ENCODE measurements around the gene SUDS3.
"Not testable (repeated sequence)": the region's sequence is repeated elsewhere in the genome, so short reads cannot be mapped to it uniquely, and the experiment has no call there.

The SUDS3 gene

GRCh38 chr12:118391424-118391823, 15.1 kb downstream of the SUDS3 start:
- in situ Hi-C loops (cut with MboI; ENCODE audit: low sequenced_read_pairs): no loop called here

- in situ Hi-C loops (cut with MboI; ENCODE audit: low sequenced_read_pairs): no loop called here
These were observed 15.5 kb downstream of the SUDS3 start for GRCh38 chr12:118391836-118392235.

- in situ Hi-C loops (cut with MboI; ENCODE audit: low sequenced_read_pairs): no loop called here
These were observed 21.5 kb downstream of the SUDS3 start for GRCh38 chr12:118397708-118398440.

- in situ Hi-C loops (cut with MboI; ENCODE audit: low sequenced_read_pairs): no loop called here
These were observed 22.2 kb downstream of the SUDS3 start for GRCh38 chr12:118398524-118398923.

GRCh38 chr12:118398940-118399339, 22.6 kb downstream of the SUDS3 start:
- in situ Hi-C loops (cut with MboI; ENCODE audit: low sequenced_read_pairs): no loop called here

GRCh38 chr12:118402251-118402650, 25.9 kb downstream of the SUDS3 start:
- in situ Hi-C loops (cut with MboI; ENCODE audit: low sequenced_read_pairs): no loop called here

GRCh38 chr12:118404876-118405521, 28.6 kb downstream of the SUDS3 start:
- in situ Hi-C loops (cut with MboI; ENCODE audit: low sequenced_read_pairs): no loop called here

- in situ Hi-C loops (cut with MboI; ENCODE audit: low sequenced_read_pairs): not testable (repeated sequence)
These were observed 31.9 kb downstream of the SUDS3 start for GRCh38 chr12:118408241-118408640.

GRCh38 chr12:118409834-118410233, 33.5 kb downstream of the SUDS3 start:
- in situ Hi-C loops (cut with MboI; ENCODE audit: low sequenced_read_pairs): no loop called here

- in situ Hi-C loops (cut with MboI; ENCODE audit: low sequenced_read_pairs): no loop called here
These were observed 41.6 kb downstream of the SUDS3 start for GRCh38 chr12:118417942-118418341.

GRCh38 chr12:118418385-118419057, 42.2 kb downstream of the SUDS3 start:
- in situ Hi-C loops (cut with MboI; ENCODE audit: low sequenced_read_pairs): no loop called here

- in situ Hi-C loops (cut with MboI; ENCODE audit: low sequenced_read_pairs): no loop called here
These were observed 44.3 kb downstream of the SUDS3 start for GRCh38 chr12:118420673-118421072.

- in situ Hi-C loops (cut with MboI; ENCODE audit: low sequenced_read_pairs): no loop called here
These were observed 48.5 kb downstream of the SUDS3 start for GRCh38 chr12:118424884-118425283.

GRCh38 chr12:118425364-118425763, 49.0 kb downstream of the SUDS3 start:
- in situ Hi-C loops (cut with MboI; ENCODE audit: low sequenced_read_pairs): no loop called here

- in situ Hi-C loops (cut with MboI; ENCODE audit: low sequenced_read_pairs): no loop called here
These were observed 51.5 kb downstream of the SUDS3 start for GRCh38 chr12:118427819-118428218.

GRCh38 chr12:118428643-118429042, 52.3 kb downstream of the SUDS3 start:
- in situ Hi-C loops (cut with MboI; ENCODE audit: low sequenced_read_pairs): no loop called here

- in situ Hi-C loops (cut with MboI; ENCODE audit: low sequenced_read_pairs): no loop called here
These were observed 53.5 kb downstream of the SUDS3 start for GRCh38 chr12:118429688-118430383.

GRCh38 chr12:118430516-118430915, 54.2 kb downstream of the SUDS3 start:
- in situ Hi-C loops (cut with MboI; ENCODE audit: low sequenced_read_pairs): no loop called here

- in situ Hi-C loops (cut with MboI; ENCODE audit: low sequenced_read_pairs): no loop called here
These were observed 56.6 kb downstream of the SUDS3 start for GRCh38 chr12:118432812-118433545.

- in situ Hi-C loops (cut with MboI; ENCODE audit: low sequenced_read_pairs): no loop called here
These were observed 59.8 kb downstream of the SUDS3 start for GRCh38 chr12:118436002-118436730.

All from HL-60/S4 treated with retinoic acid at 250 ng/mL for 4 days and 3 days (cell line).